DND-41 (cell line): ENCODE data around the gene OPALIN.

Experiments used
- ATAC-seq: fragments of 200-7000 bp; cut with Tn5 transposase; 3 replicates; pipeline ENCODE4 v1.9.1; 2021; ENCODE audit warnings: low read depth; ENCODE audit not compliant: insufficient read depth
- DNase-seq: peaks from one replicate; pipeline ENCODE4 v3.0.0-alpha.2; 2020
- H2AFZ ChIP-seq: 2 replicates; pipeline ENCODE4 v1.6.0; 2012; ENCODE audit warnings: low read depth, low read length
- H3K27ac ChIP-seq: 2 replicates; pipeline ENCODE4 v1.5.1; 2012; ENCODE audit warnings: low read length, inconsistent platforms
- H3K27me3 ChIP-seq: fragments of 200-600 bp; sonication (generic); 2 replicates; pipeline ENCODE4 v1.6.0; 2012; ENCODE audit warnings: low read length, mild to moderate bottlenecking, inconsistent platforms; ENCODE audit not compliant: insufficient read depth, poor library complexity
- H3K36me3 ChIP-seq: 2 replicates; pipeline ENCODE4 v1.5.1; 2012; ENCODE audit warnings: low read length, inconsistent platforms; ENCODE audit not compliant: insufficient read depth
- H3K4me1 ChIP-seq: 2 replicates; pipeline ENCODE4 v1.5.1; 2012; ENCODE audit warnings: mild to moderate bottlenecking, low read length; ENCODE audit not compliant: insufficient read depth
- H3K4me2 ChIP-seq: 2 replicates; pipeline ENCODE4 v1.6.0; 2012; ENCODE audit warnings: mild to moderate bottlenecking, moderate library complexity, low read length, inconsistent platforms; ENCODE audit not compliant: insufficient read depth
- H3K4me3 ChIP-seq, 2 experiments: fragments of 200-600 bp in 1 of 2; shearing (Covaris generic) in 1 of 2; 2 replicates each; pipeline ENCODE4 v1.5.1; 2012 to 2016; ENCODE audit warnings: inconsistent platforms in 2 of 2, low read length in 2 of 2, mild to moderate bottlenecking in 2 of 2, low read depth in 1 of 2, moderate library complexity in 1 of 2
- H3K79me2 ChIP-seq: 2 replicates; pipeline ENCODE4 v1.6.0; 2012; ENCODE audit warnings: low read length, inconsistent platforms; ENCODE audit not compliant: insufficient read depth
- H3K9ac ChIP-seq: 2 replicates; pipeline ENCODE4 v1.6.0; 2012; ENCODE audit warnings: low read depth, mild to moderate bottlenecking, inconsistent platforms, low read length, moderate library complexity
- H3K9me3 ChIP-seq: 2 replicates; pipeline ENCODE4 v1.5.1; 2012; ENCODE audit warnings: low read length, moderate library complexity, mild to moderate bottlenecking, inconsistent platforms; ENCODE audit not compliant: insufficient read depth, severe bottlenecking
- H4K20me1 ChIP-seq: 2 replicates; pipeline ENCODE4 v1.6.0; 2012; ENCODE audit warnings: low read length; ENCODE audit not compliant: insufficient read depth
- CTCF ChIP-seq: IDR thresholded peaks from 2 replicates; pipeline ENCODE4 v1.5.1; 2012; ENCODE audit warnings: borderline replicate concordance, low read length, moderate library complexity, mild to moderate bottlenecking; ENCODE audit not compliant: poor library complexity, severe bottlenecking; ENCODE audit errors: extremely low read depth
- EZH2 ChIP-seq: IDR thresholded peaks from 3 replicates; pipeline ENCODE4 v1.6.1; 2012; ENCODE audit warnings: borderline replicate concordance, low read depth, mild to moderate bottlenecking, moderate library complexity, low read length, inconsistent platforms; ENCODE audit not compliant: severe bottlenecking

Gene OPALIN

GRCh38 chr10:96360766-96361165 lies 2.0 kb upstream of the OPALIN start:
- Histone ChIP-seq H3K27me3 (no peaks in the 10 kb centered on the region), H3K4me2 (no peak overlapping the region), H3K4me3 (no peak overlapping the region), H4K20me1 (no peaks in the 10 kb centered on the region), H3K36me3 (no peaks in the 10 kb centered on the region), H3K4me1 (no peaks in the 10 kb centered on the region), H3K9ac (no peak overlapping the region), H3K79me2 (no peaks in the 10 kb centered on the region), H2AFZ (no peak overlapping the region), H3K27ac (no peak overlapping the region), H3K9me3 (no peaks in the 10 kb centered on the region)
- DNase-seq (no peak), ATAC-seq (no peak)
- TF ChIP-seq EZH2: no peak
- no peak for TF ChIP-seq CTCF

- Histone ChIP-seq H3K4me3 (no peak overlapping the region), H3K4me2 (no peak overlapping the region), H3K79me2 (no peaks in the 10 kb centered on the region), H3K36me3 (no peaks in the 10 kb centered on the region), H3K9ac (no peak overlapping the region), H3K9me3 (no peaks in the 10 kb centered on the region), H2AFZ (no peak overlapping the region), H3K4me1 (no peaks in the 10 kb centered on the region), H3K27me3 (no peaks in the 10 kb centered on the region), H4K20me1 (no peaks in the 10 kb centered on the region), H3K27ac (no peak overlapping the region)
- no peak for TF ChIP-seq EZH2
- no peak for TF ChIP-seq CTCF
- DNase-seq: no peak
- ATAC-seq: no peak
Observed at GRCh38 chr10:96360331-96360730, 1.5 kb upstream of the OPALIN start.

GRCh38 chr10:96359616-96360015 lies 814 bp upstream of the OPALIN start:
- H3K4me2 ChIP-seq: no peak overlapping the region
- H3K79me2 ChIP-seq: no peaks in the 10 kb centered on the region
- no peaks in the 10 kb centered on the region for H3K36me3 ChIP-seq
- no peak for TF ChIP-seq EZH2
- no peak for TF ChIP-seq CTCF
- H4K20me1 ChIP-seq: no peaks in the 10 kb centered on the region
- H3K27me3 ChIP-seq: no peaks in the 10 kb centered on the region
- no peak overlapping the region for H2AFZ ChIP-seq
- no peak overlapping the region for H3K27ac ChIP-seq
- no peaks in the 10 kb centered on the region for H3K4me1 ChIP-seq
- DNase-seq (no peak), ATAC-seq (no peak)
- no peak overlapping the region for H3K9ac ChIP-seq
- no peak overlapping the region for H3K4me3 ChIP-seq
- no peaks in the 10 kb centered on the region for H3K9me3 ChIP-seq

GRCh38 chr10:96357038-96357620 lies 1.7 kb downstream of the OPALIN start:
- DNase-seq: no peak
- no peaks in the 10 kb centered on the region for H3K27me3 ChIP-seq
- no peak overlapping the region for H2AFZ ChIP-seq
- TF ChIP-seq EZH2 (no peak), CTCF (no peak)
- no peaks in the 10 kb centered on the region for H3K4me1 ChIP-seq
- H3K4me3 ChIP-seq: no peak overlapping the region
- H3K36me3 ChIP-seq: no peaks in the 10 kb centered on the region
- no peaks in the 10 kb centered on the region for H3K79me2 ChIP-seq
- ATAC-seq: no peak
- no peaks in the 10 kb centered on the region for H3K9me3 ChIP-seq
- no peak overlapping the region for H3K9ac ChIP-seq
- no peak overlapping the region for H3K27ac ChIP-seq
- no peak overlapping the region for H3K4me2 ChIP-seq
- H4K20me1 ChIP-seq: no peaks in the 10 kb centered on the region
